ENCODE results near the gene WDR31. TPM values are rescaled to one million over a fixed set of nuclear protein-coding genes. Genes with fewer than 3 reads are reported as not detected.
A peak's percentile ranks its signal among the peaks of the same experiment; 100 is the strongest.

The WDR31 gene
- polyA plus RNA-seq, 2 of the 4 experiments (the other 2 are of a cell fraction) = 1.9 to 2.9 TPM

DNA sequence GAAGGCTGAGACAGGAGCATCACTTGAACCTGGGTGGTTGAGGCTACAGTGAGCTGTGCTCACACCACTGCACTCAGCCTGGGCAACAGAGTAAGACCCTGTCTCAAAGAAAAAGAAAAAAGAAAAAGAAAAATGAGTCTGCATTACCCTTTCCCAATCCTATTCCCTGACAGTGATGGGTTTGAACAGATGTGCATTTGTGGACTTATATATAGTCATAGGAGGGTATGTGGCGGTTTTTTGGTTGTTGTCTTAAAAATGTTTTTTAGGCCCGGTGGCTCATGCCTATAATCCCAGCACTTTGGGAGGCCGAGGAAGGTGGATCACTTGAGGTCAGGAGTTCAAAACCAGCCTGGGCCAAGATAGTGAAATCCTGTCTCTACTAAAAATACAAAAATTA is 23.3 kb upstream of the WDR31 start (continued):
- no peak for TF ChIP-seq BHLHE40 (IDR thresholded peaks at IDR 0.05; ENCODE audit: low read depth, low read length)
- TF ChIP-seq NR3C1 (IDR thresholded peaks at IDR 0.05) = no peak
- TF ChIP-seq, protein P1, sequence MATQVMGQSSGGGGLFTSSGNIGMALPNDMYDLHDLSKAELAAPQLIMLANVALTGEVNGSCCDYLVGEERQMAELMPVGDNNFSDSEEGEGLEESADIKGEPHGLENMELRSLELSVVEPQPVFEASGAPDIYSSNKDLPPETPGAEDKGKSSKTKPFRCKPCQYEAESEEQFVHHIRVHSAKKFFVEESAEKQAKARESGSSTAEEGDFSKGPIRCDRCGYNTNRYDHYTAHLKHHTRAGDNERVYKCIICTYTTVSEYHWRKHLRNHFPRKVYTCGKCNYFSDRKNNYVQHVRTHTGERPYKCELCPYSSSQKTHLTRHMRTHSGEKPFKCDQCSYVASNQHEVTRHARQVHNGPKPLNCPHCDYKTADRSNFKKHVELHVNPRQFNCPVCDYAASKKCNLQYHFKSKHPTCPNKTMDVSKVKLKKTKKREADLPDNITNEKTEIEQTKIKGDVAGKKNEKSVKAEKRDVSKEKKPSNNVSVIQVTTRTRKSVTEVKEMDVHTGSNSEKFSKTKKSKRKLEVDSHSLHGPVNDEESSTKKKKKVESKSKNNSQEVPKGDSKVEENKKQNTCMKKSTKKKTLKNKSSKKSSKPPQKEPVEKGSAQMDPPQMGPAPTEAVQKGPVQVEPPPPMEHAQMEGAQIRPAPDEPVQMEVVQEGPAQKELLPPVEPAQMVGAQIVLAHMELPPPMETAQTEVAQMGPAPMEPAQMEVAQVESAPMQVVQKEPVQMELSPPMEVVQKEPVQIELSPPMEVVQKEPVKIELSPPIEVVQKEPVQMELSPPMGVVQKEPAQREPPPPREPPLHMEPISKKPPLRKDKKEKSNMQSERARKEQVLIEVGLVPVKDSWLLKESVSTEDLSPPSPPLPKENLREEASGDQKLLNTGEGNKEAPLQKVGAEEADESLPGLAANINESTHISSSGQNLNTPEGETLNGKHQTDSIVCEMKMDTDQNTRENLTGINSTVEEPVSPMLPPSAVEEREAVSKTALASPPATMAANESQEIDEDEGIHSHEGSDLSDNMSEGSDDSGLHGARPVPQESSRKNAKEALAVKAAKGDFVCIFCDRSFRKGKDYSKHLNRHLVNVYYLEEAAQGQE (IDR thresholded peaks at IDR 0.05) = no peak

GRCh38 chr9:113361304-113362018 is 21.4 kb upstream of the WDR31 start:
- Histone ChIP-seq H3K27ac (no peak overlapping the region), H3K4me2 (0 out of 3 replicates have a peak overlapping the region, but pooled peaks have one; percentile 28), H3K4me3 (no peak overlapping the region), H3K4me1 (peaks cover 13% of the 10 kb centered on the region), H3K9me3 (no peaks in the 10 kb centered on the region)
- ChIA-PET CTCF (interaction anchor here (0.6 to 2.5 kb wide), 6 partner anchors 11 to 139 kb away, joined by 4 to 10 read pairs (median 5); partner anchors contain the start of gene WDR31), POLR2A (interaction anchor here (1.1 to 1.2 kb wide), 2 partner anchors 15 to 86 kb away, joined by 3 read pairs; partner anchors contain the start of genes CDC26 and HDHD3)
- WGBS (ENCODE audit: missing lambda C conversion rate) = 54% methylated on average over 7 of the region's 7 CpGs
- FAIRE-seq (no peak), DNase-seq (ENCODE audit: low read depth in 1 of 2, low spot score in 1 of 2) (no peak), ATAC-seq (peak; percentile 75 to 81; a peak in 5 of 6 replicates)
- no peak for TF ChIP-seq MYC (IDR thresholded peaks at IDR 0.05; ENCODE audit: borderline replicate concordance, low read length)
- TF ChIP-seq HEYL (CRISPR knock-in tag; IDR thresholded peaks at IDR 0.05) = no peak
- no peak for TF ChIP-seq ZNF302 (CRISPR knock-in tag; IDR thresholded peaks at IDR 0.05)
- no peak for TF ChIP-seq ELK1 (IDR thresholded peaks at IDR 0.05; ENCODE audit: low read depth, low read length)
- TF ChIP-seq RCOR1 (IDR thresholded peaks at IDR 0.05; ENCODE audit: low read depth, low read length) = no peak
- TF ChIP-seq, protein P2, sequence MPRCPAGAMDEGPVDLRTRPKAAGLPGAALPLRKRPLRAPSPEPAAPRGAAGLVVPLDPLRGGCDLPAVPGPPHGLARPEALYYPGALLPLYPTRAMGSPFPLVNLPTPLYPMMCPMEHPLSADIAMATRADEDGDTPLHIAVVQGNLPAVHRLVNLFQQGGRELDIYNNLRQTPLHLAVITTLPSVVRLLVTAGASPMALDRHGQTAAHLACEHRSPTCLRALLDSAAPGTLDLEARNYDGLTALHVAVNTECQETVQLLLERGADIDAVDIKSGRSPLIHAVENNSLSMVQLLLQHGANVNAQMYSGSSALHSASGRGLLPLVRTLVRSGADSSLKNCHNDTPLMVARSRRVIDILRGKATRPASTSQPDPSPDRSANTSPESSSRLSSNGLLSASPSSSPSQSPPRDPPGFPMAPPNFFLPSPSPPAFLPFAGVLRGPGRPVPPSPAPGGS (IDR thresholded peaks at IDR 0.05) = no peak
- TF ChIP-seq FOSL2 (IDR thresholded peaks at IDR 0.05) = no peak
- TF ChIP-seq FOSL2 (CRISPR knock-in tag; IDR thresholded peaks at IDR 0.05) = no peak
- no peak for TF ChIP-seq CTCF (IDR thresholded peaks at IDR 0.05)
- TF ChIP-seq TP53 (CRISPR knock-in tag; IDR thresholded peaks at IDR 0.05) = no peak
- TF ChIP-seq ESRRA (IDR thresholded peaks at IDR 0.05; ENCODE audit: borderline replicate concordance, low read length) = no peak
- TF ChIP-seq MAX (IDR thresholded peaks at IDR 0.05) = no peak
- TF ChIP-seq, protein P3, sequence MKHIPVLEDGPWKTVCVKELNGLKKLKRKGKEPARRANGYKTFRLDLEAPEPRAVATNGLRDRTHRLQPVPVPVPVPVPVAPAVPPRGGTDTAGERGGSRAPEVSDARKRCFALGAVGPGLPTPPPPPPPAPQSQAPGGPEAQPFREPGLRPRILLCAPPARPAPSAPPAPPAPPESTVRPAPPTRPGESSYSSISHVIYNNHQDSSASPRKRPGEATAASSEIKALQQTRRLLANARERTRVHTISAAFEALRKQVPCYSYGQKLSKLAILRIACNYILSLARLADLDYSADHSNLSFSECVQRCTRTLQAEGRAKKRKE (CRISPR knock-in tag; IDR thresholded peaks at IDR 0.05; ENCODE audit: low read depth) = no peak
- no peak for TF ChIP-seq EHF (CRISPR knock-in tag; IDR thresholded peaks at IDR 0.05)
- no peak for TF ChIP-seq CEBPB (IDR thresholded peaks at IDR 0.05)
- TF ChIP-seq JUN (IDR thresholded peaks at IDR 0.05) = no peak
- TF ChIP-seq ZC3H11A (IDR thresholded peaks at IDR 0.05) = no peak
- TF ChIP-seq MAZ (IDR thresholded peaks at IDR 0.05; ENCODE audit: borderline replicate concordance, low read depth, low read length) = no peak
- TF ChIP-seq NR3C1 (IDR thresholded peaks at IDR 0.05) = no peak

Measured in A549 (cell line).